ENCODE results near the gene GPS2.
"Not testable (repeated sequence)": the region's sequence is repeated elsewhere in the genome, so short reads cannot be mapped to it uniquely, and the experiment has no call there.

DNA sequence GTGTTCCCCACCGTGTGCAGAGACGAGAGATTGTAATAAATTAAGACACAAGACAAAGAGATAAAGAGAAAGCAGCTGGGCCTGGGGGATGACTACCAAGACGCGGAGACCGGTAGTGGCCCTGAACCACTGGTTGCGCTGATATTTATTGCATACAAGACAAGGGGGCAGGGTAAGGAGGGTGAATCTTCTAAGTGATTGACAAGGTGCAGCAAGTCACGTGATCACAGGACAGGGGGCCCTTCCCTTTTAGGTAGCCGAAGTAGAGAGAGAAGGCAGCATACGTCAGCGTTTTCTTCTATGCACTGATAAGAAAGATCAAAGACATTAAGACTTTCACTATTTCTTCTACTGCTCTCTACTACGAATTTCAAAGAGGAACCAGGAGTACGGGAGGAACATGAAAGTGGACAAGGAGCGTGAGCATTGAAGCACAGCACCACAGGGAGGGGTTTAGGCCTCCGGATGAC is 17.5 kb upstream of the GPS2 start:
- TF ChIP-seq, protein P1, sequence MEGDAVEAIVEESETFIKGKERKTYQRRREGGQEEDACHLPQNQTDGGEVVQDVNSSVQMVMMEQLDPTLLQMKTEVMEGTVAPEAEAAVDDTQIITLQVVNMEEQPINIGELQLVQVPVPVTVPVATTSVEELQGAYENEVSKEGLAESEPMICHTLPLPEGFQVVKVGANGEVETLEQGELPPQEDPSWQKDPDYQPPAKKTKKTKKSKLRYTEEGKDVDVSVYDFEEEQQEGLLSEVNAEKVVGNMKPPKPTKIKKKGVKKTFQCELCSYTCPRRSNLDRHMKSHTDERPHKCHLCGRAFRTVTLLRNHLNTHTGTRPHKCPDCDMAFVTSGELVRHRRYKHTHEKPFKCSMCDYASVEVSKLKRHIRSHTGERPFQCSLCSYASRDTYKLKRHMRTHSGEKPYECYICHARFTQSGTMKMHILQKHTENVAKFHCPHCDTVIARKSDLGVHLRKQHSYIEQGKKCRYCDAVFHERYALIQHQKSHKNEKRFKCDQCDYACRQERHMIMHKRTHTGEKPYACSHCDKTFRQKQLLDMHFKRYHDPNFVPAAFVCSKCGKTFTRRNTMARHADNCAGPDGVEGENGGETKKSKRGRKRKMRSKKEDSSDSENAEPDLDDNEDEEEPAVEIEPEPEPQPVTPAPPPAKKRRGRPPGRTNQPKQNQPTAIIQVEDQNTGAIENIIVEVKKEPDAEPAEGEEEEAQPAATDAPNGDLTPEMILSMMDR (IDR thresholded peaks at IDR 0.05) = not testable (repeated sequence)
- not testable (repeated sequence) for TF ChIP-seq POLR2A, EP300 (IDR thresholded peaks at IDR 0.05)
